ENCODE measurements around the gene JAZF1. TPM values are rescaled to one million over a fixed set of nuclear protein-coding genes. Genes with fewer than 3 reads are reported as not detected.
A peak's percentile ranks its signal among the peaks of the same experiment; 100 is the strongest.

Gene JAZF1
- total RNA-seq, 1 experiment from 2014 or later, result 36.6 TPM

- peaks cover 12% of the 10 kb centered on the region for H3K36me3 ChIP-seq
- DNase-seq (ENCODE audit: low read depth in 1 of 2, low spot score in 2 of 2), result no peak
- H3K4me3 ChIP-seq, result no peak overlapping the region
- H3K9me3 ChIP-seq (replicated peaks), result no peaks in the 10 kb centered on the region
- H3K27ac ChIP-seq, result no peak overlapping the region
- peaks cover 43% of the 10 kb centered on the region for H3K4me1 ChIP-seq (replicated peaks)
- H3K27me3 ChIP-seq (replicated peaks), result no peaks in the 10 kb centered on the region
Observed at GRCh38 chr7:28168393-28169158, 12.0 kb downstream of the JAZF1 start.

- peak in 1 of 2 experiments; percentile 42 for DNase-seq (ENCODE audit: low read depth in 1 of 2, low spot score in 2 of 2)
- H3K27me3 ChIP-seq (replicated peaks), result no peaks in the 10 kb centered on the region
- H3K4me3 ChIP-seq, result no peak overlapping the region
- H3K4me1 ChIP-seq (replicated peaks), result peaks cover 43% of the 10 kb centered on the region
- no peaks in the 10 kb centered on the region for H3K9me3 ChIP-seq (replicated peaks)
- H3K27ac ChIP-seq, result peak overlapping the region; percentile 81
- H3K36me3 ChIP-seq, result peaks cover 17% of the 10 kb centered on the region
Observed at GRCh38 chr7:28166982-28167715, 13.4 kb downstream of the JAZF1 start.

GRCh38 chr7:28165961-28166955 lies 14.3 kb downstream of the JAZF1 start:
- Histone ChIP-seq H3K4me1 (replicated peaks) (peaks cover 43% of the 10 kb centered on the region), H3K9me3 (replicated peaks) (no peaks in the 10 kb centered on the region), H3K4me3 (no peak overlapping the region), H3K36me3 (peaks cover 18% of the 10 kb centered on the region), H3K27me3 (replicated peaks) (no peaks in the 10 kb centered on the region), H3K27ac (peak overlapping the region; percentile 81)
- DNase-seq (ENCODE audit: low read depth in 1 of 2, low spot score in 2 of 2), result peak in 1 of 2 experiments; percentile 67

GRCh38 chr7:28165261-28165660 lies 15.3 kb downstream of the JAZF1 start:
- Histone ChIP-seq H3K4me1 (replicated peaks) (peaks cover 50% of the 10 kb centered on the region), H3K27ac (peak overlapping the region; percentile 81), H3K4me3 (no peak overlapping the region), H3K36me3 (peaks cover 15% of the 10 kb centered on the region), H3K9me3 (replicated peaks) (no peaks in the 10 kb centered on the region), H3K27me3 (replicated peaks) (no peaks in the 10 kb centered on the region)
- no peak for DNase-seq (ENCODE audit: low read depth in 1 of 2, low spot score in 2 of 2)

- peaks cover 53% of the 10 kb centered on the region for H3K4me1 ChIP-seq (replicated peaks)
- no peak for DNase-seq (ENCODE audit: low read depth in 1 of 2, low spot score in 2 of 2)
- no peaks in the 10 kb centered on the region for H3K9me3 ChIP-seq (replicated peaks)
- H3K27me3 ChIP-seq (replicated peaks), result no peaks in the 10 kb centered on the region
- H3K27ac ChIP-seq, result no peak overlapping the region
- no peak overlapping the region for H3K4me3 ChIP-seq
- peaks cover 12% of the 10 kb centered on the region for H3K36me3 ChIP-seq
Observed at GRCh38 chr7:28163949-28164348, 16.6 kb downstream of the JAZF1 start.

GRCh38 chr7:28161331-28161730 lies 19.3 kb downstream of the JAZF1 start:
- Histone ChIP-seq H3K4me1 (replicated peaks) (peaks cover 36% of the 10 kb centered on the region), H3K27me3 (replicated peaks) (no peaks in the 10 kb centered on the region), H3K4me3 (no peak overlapping the region), H3K27ac (no peak overlapping the region), H3K36me3 (peaks cover 9% of the 10 kb centered on the region; the same call in 1 of the 2 replicates), H3K9me3 (replicated peaks) (no peaks in the 10 kb centered on the region)
- DNase-seq (ENCODE audit: low read depth in 1 of 2, low spot score in 2 of 2), result no peak

- Histone ChIP-seq H3K27ac (peak overlapping the region; percentile 28), H3K27me3 (replicated peaks) (no peaks in the 10 kb centered on the region), H3K9me3 (replicated peaks) (no peaks in the 10 kb centered on the region), H3K36me3 (peaks cover 9% of the 10 kb centered on the region; the same call in 1 of the 2 replicates), H3K4me3 (no peak overlapping the region), H3K4me1 (replicated peaks) (peaks cover 33% of the 10 kb centered on the region)
- DNase-seq (ENCODE audit: low read depth in 1 of 2, low spot score in 2 of 2), result peak in 1 of 2 experiments; percentile 57
Observed at GRCh38 chr7:28160551-28160991, 20.0 kb downstream of the JAZF1 start.

- H3K36me3 ChIP-seq, result peaks cover 9% of the 10 kb centered on the region; the same call in 1 of the 2 replicates
- no peak for DNase-seq (ENCODE audit: low read depth in 1 of 2, low spot score in 2 of 2)
- no peaks in the 10 kb centered on the region for H3K9me3 ChIP-seq (replicated peaks)
- no peaks in the 10 kb centered on the region for H3K27me3 ChIP-seq (replicated peaks)
- H3K4me1 ChIP-seq (replicated peaks), result peaks cover 26% of the 10 kb centered on the region
- no peak overlapping the region for H3K4me3 ChIP-seq
- no peak overlapping the region for H3K27ac ChIP-seq
Observed at GRCh38 chr7:28157831-28158416, 22.7 kb downstream of the JAZF1 start.

- Histone ChIP-seq H3K36me3 (peaks cover 5% of the 10 kb centered on the region; the same call in 1 of the 2 replicates), H3K27ac (no peak overlapping the region), H3K27me3 (replicated peaks) (no peaks in the 10 kb centered on the region), H3K4me1 (replicated peaks) (peaks cover 34% of the 10 kb centered on the region), H3K4me3 (no peak overlapping the region), H3K9me3 (replicated peaks) (no peaks in the 10 kb centered on the region)
- DNase-seq (ENCODE audit: low read depth in 1 of 2, low spot score in 2 of 2), result no peak
Observed at GRCh38 chr7:28157076-28157745, 23.4 kb downstream of the JAZF1 start.

- Histone ChIP-seq H3K4me1 (replicated peaks) (peaks cover 36% of the 10 kb centered on the region), H3K36me3 (0 out of 2 replicates have a peak, but pooled peaks cover 4% of the 10 kb centered on the region), H3K27ac (no peak overlapping the region), H3K27me3 (replicated peaks) (no peaks in the 10 kb centered on the region), H3K9me3 (replicated peaks) (no peaks in the 10 kb centered on the region), H3K4me3 (no peak overlapping the region)
- no peak for DNase-seq (ENCODE audit: low read depth in 1 of 2, low spot score in 2 of 2)
Observed at GRCh38 chr7:28156401-28156800, 24.2 kb downstream of the JAZF1 start.

GRCh38 chr7:28155964-28156363 lies 24.6 kb downstream of the JAZF1 start:
- Histone ChIP-seq H3K36me3 (0 out of 2 replicates have a peak, but pooled peaks cover 4% of the 10 kb centered on the region), H3K4me3 (no peak overlapping the region), H3K27ac (no peak overlapping the region), H3K27me3 (replicated peaks) (no peaks in the 10 kb centered on the region), H3K9me3 (replicated peaks) (no peaks in the 10 kb centered on the region), H3K4me1 (replicated peaks) (peaks cover 35% of the 10 kb centered on the region)
- no peak for DNase-seq (ENCODE audit: low read depth in 1 of 2, low spot score in 2 of 2)

- H3K4me3 ChIP-seq, result no peak overlapping the region
- no peaks in the 10 kb centered on the region for H3K27me3 ChIP-seq (replicated peaks)
- 0 out of 2 replicates have a peak, but pooled peaks cover 4% of the 10 kb centered on the region for H3K36me3 ChIP-seq
- no peak for DNase-seq (ENCODE audit: low read depth in 1 of 2, low spot score in 2 of 2)
- H3K27ac ChIP-seq, result no peak overlapping the region
- H3K4me1 ChIP-seq (replicated peaks), result peaks cover 32% of the 10 kb centered on the region
- no peaks in the 10 kb centered on the region for H3K9me3 ChIP-seq (replicated peaks)
Observed at GRCh38 chr7:28155019-28155660, 25.5 kb downstream of the JAZF1 start.
